ENCODE measurements around the gene CAMK2G. TPM values are rescaled to one million over a fixed set of nuclear protein-coding genes. Genes with fewer than 3 reads are reported as not detected.

Gene CAMK2G
- total RNA-seq, 2 experiments from 2014 or later = 29.1 to 34.8 TPM

DNA sequence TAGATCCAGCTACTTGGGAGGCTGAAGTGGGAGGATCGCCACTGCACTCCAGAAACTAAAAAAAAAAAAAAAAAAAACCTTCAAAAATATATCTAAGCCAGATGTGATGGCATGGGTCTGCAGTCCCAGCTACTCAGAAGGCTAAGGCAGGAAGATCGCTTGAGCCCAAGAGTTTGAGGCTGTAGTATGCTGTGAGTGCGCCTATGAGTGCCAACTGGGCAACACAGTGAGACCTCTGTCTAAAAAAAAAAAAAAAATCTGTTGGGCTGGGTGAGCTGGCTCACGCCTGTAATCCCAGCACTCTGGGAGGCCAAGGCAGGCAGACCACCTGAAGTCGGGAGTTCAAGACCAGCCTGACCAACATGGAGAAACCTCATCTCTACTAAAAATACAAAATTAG is 95.3 kb downstream of the CAMK2G start:
- no peaks in the 10 kb centered on the region for H3K9me2 ChIP-seq (ENCODE audit: insufficient read depth, low read length)
- H3K36me3 ChIP-seq (ENCODE audit: insufficient read depth, low read length) = peaks cover 59% of the 10 kb centered on the region
- no peak overlapping the region for H3K4me2 ChIP-seq (ENCODE audit: low read length)
- no peaks in the 10 kb centered on the region for H3K9me3 ChIP-seq (ENCODE audit: low read length)
- no TSS peak for BruUV-seq (replicated peaks)
- H3K79me2 ChIP-seq (ENCODE audit: insufficient read depth, low read depth, low read length) = peaks cover 81% of the 10 kb centered on the region
- DNase-seq (ENCODE audit: low spot score) = no peak
- POLR2A ChIA-PET = interaction anchor here (0.6 to 1.8 kb wide), 3 partner anchors 9 to 31 kb away, joined by 3 to 7 read pairs (median 3); no protein-coding TSS in a partner anchor
- H3K4me3 ChIP-seq (ENCODE audit: low read depth, low read length, poor library complexity, severe bottlenecking) = no peak overlapping the region
- intact Hi-C loops (cut with micrococcal nuclease; ENCODE audit: unreplicated experiment) = no loop called here
- no peak overlapping the region for H2AFZ ChIP-seq (ENCODE audit: low read length)
- peaks cover 47% of the 10 kb centered on the region for H3K4me1 ChIP-seq (ENCODE audit: insufficient read depth, low read length, poor library complexity, severe bottlenecking)
- H3K27ac ChIP-seq (ENCODE audit: low read depth, low read length, poor library complexity, severe bottlenecking) = no peak overlapping the region
- H4K20me1 ChIP-seq (ENCODE audit: insufficient read depth, low read length) = peaks cover 12% of the 10 kb centered on the region; the same call in 1 of the 2 replicates
- TF ChIP-seq EZH2phosphoT487 (IDR thresholded peaks at IDR 0.05; ENCODE audit: borderline replicate concordance, low read depth, low read length) = no peak
- TF ChIP-seq, protein P1, sequence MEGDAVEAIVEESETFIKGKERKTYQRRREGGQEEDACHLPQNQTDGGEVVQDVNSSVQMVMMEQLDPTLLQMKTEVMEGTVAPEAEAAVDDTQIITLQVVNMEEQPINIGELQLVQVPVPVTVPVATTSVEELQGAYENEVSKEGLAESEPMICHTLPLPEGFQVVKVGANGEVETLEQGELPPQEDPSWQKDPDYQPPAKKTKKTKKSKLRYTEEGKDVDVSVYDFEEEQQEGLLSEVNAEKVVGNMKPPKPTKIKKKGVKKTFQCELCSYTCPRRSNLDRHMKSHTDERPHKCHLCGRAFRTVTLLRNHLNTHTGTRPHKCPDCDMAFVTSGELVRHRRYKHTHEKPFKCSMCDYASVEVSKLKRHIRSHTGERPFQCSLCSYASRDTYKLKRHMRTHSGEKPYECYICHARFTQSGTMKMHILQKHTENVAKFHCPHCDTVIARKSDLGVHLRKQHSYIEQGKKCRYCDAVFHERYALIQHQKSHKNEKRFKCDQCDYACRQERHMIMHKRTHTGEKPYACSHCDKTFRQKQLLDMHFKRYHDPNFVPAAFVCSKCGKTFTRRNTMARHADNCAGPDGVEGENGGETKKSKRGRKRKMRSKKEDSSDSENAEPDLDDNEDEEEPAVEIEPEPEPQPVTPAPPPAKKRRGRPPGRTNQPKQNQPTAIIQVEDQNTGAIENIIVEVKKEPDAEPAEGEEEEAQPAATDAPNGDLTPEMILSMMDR (conservative IDR thresholded peaks at IDR 0.05; ENCODE audit: low read length) = no peak
- CTCF ChIA-PET (ENCODE audit: unreplicated experiment) = no interaction called here

DNA sequence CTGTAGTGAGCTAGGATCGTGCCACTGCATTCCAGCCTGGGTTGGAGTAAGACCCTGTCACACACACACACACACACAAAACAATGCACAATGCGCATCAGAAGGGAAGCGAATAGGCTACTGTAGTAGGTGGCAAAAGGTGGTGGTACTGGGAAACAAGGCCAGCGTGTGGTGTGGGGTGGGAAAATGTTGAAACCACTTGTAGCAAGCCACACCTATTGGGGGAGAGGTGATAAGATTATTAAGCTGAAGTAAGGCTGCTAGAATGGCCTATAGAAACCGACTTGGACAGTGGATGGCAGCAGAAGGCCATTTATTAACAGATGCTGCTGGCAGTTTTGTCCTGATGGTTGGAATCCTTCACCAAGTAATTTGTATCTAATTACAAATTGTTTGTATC is 99.7 kb downstream of the CAMK2G start:
- Histone ChIP-seq H3K9me3 (ENCODE audit: low read length) (no peaks in the 10 kb centered on the region), H4K20me1 (ENCODE audit: insufficient read depth, low read length) (no peaks in the 10 kb centered on the region), H3K36me3 (ENCODE audit: insufficient read depth, low read length) (peaks cover 83% of the 10 kb centered on the region), H3K27ac (ENCODE audit: low read depth, low read length, poor library complexity, severe bottlenecking) (no peak overlapping the region), H3K9me2 (ENCODE audit: insufficient read depth, low read length) (no peaks in the 10 kb centered on the region), H3K4me2 (ENCODE audit: low read length) (peak overlapping the region; percentile 98), H3K79me2 (ENCODE audit: insufficient read depth, low read depth, low read length) (peaks cover 51% of the 10 kb centered on the region), H3K4me3 (ENCODE audit: low read depth, low read length, poor library complexity, severe bottlenecking) (peak overlapping the region; percentile 82), H3K4me1 (ENCODE audit: insufficient read depth, low read length, poor library complexity, severe bottlenecking) (peaks cover 45% of the 10 kb centered on the region), H2AFZ (ENCODE audit: low read length) (no peak overlapping the region)
- no TSS peak for BruUV-seq (replicated peaks)
- TF ChIP-seq EZH2phosphoT487 (IDR thresholded peaks at IDR 0.05; ENCODE audit: borderline replicate concordance, low read depth, low read length) = no peak
- TF ChIP-seq, protein P1 (conservative IDR thresholded peaks at IDR 0.05; ENCODE audit: low read length) = peak; percentile 62
- POLR2A ChIA-PET = no interaction called here
- intact Hi-C loops (cut with micrococcal nuclease; ENCODE audit: unreplicated experiment) = no loop called here
- peak; percentile 53 for DNase-seq (ENCODE audit: low spot score)
- CTCF ChIA-PET (ENCODE audit: unreplicated experiment) = no interaction called here

DNA sequence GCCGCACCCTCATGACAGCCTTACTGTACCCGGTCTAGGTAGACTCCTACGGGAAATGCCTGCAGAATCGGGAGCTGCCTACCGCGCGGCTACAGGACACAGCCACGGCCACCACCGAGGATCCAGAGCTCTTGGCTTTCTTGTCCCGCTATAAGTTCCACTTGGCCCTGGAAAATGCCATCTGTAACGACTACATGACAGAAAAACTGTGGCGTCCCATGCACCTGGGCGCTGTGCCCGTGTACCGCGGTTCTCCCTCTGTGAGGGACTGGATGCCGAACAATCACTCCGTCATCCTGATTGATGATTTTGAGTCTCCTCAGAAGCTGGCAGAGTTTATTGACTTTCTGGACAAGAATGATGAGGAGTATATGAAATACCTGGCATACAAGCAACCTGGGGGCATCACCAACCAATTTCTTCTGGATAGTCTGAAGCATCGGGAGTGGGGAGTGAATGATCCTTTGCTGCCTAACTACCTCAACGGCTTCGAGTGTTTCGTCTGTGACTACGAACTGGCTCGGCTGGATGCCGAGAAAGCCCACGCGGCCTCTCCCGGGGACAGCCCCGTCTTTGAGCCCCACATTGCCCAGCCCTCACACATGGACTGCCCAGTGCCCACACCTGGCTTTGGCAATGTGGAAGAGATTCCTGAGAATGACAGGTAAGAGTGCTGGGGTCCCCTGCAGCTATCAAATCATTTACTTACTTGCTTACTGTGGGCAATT is 101.0 kb downstream of the CAMK2G start:
- TSS peak; percentile 7 for BruUV-seq (replicated peaks)
- Histone ChIP-seq H3K9me3 (ENCODE audit: low read length) (no peaks in the 10 kb centered on the region), H3K27ac (ENCODE audit: low read depth, low read length, poor library complexity, severe bottlenecking) (peak overlapping the region; percentile 77), H3K9me2 (ENCODE audit: insufficient read depth, low read length) (no peaks in the 10 kb centered on the region), H2AFZ (ENCODE audit: low read length) (peak overlapping the region; percentile 88; the same call in 1 of the 2 replicates), H4K20me1 (ENCODE audit: insufficient read depth, low read length) (no peaks in the 10 kb centered on the region), H3K79me2 (ENCODE audit: insufficient read depth, low read depth, low read length) (peaks cover 45% of the 10 kb centered on the region), H3K4me3 (ENCODE audit: low read depth, low read length, poor library complexity, severe bottlenecking) (peak overlapping the region; percentile 82), H3K4me2 (ENCODE audit: low read length) (peak overlapping the region; percentile 98), H3K4me1 (ENCODE audit: insufficient read depth, low read length, poor library complexity, severe bottlenecking) (peaks cover 56% of the 10 kb centered on the region), H3K36me3 (ENCODE audit: insufficient read depth, low read length) (peaks cover 81% of the 10 kb centered on the region)
- POLR2A ChIA-PET = interaction anchor here (0.5 to 3.7 kb wide), 7 partner anchors 8 to 86 kb away, joined by 3 to 27 read pairs (median 3); partner anchors contain the start of gene CHCHD1
- intact Hi-C loops (cut with micrococcal nuclease; ENCODE audit: unreplicated experiment) = loop anchor here (2.0 kb wide), 2 partner anchors 37 to 105 kb away; partner anchors contain the start of gene NDST2
- TF ChIP-seq EZH2phosphoT487 (IDR thresholded peaks at IDR 0.05; ENCODE audit: borderline replicate concordance, low read depth, low read length) = no peak
- TF ChIP-seq, protein P1 (conservative IDR thresholded peaks at IDR 0.05; ENCODE audit: low read length) = no peak
- DNase-seq (ENCODE audit: low spot score) = peak; percentile 34
- CTCF ChIA-PET (ENCODE audit: unreplicated experiment) = interaction anchor here (0.7 to 1.6 kb wide), 5 partner anchors 8 to 106 kb away, joined by 3 to 6 read pairs (median 4); partner anchors contain the start of gene CHCHD1
